D721Med (cell line): ENCODE results near the gene EGFR.

Source experiments
- DNase-seq: peaks from one replicate; pipeline ENCODE4 v3.0.0; 2011; ENCODE audit warnings: low spot score; ENCODE audit not compliant: insufficient read length
- FAIRE-seq: peaks from 2 replicates; lab custom pipeline; 2011; peaks lifted over from hg19 to GRCh38; lab: Jason Lieb, UNC
- CTCF ChIP-seq: IDR thresholded peaks from 2 replicates; pipeline ENCODE4 v1.5.1; 2012; ENCODE audit warnings: mild to moderate bottlenecking, control low read depth; ENCODE audit not compliant: insufficient read depth; ENCODE audit errors: missing control alignments

The EGFR gene

DNA sequence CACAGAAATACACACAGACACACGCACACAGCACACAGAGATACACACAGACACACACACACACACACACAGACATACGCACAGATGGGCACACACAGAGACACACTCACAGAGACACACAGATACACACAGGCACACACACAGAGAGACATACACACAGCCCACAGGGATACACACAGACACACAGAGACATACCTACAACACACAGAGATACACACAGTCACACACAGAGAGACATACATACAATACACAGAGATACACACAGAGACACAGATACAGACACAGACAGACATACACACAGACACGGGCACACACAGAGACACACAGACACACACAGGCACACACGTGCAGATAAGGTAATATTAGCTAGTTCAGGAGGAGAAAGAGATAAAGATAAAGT lies 76.9 kb downstream of the EGFR start:
- no peak for TF ChIP-seq CTCF
- no peak for FAIRE-seq
- DNase-seq: no peak

GRCh38 chr7:55096323-55096722 lies 77.5 kb downstream of the EGFR start:
- no peak for FAIRE-seq
- TF ChIP-seq CTCF: no peak
- DNase-seq: no peak

GRCh38 chr7:55097100-55097499 lies 78.3 kb downstream of the EGFR start:
- DNase-seq: no peak
- FAIRE-seq: no peak
- no peak for TF ChIP-seq CTCF

DNA sequence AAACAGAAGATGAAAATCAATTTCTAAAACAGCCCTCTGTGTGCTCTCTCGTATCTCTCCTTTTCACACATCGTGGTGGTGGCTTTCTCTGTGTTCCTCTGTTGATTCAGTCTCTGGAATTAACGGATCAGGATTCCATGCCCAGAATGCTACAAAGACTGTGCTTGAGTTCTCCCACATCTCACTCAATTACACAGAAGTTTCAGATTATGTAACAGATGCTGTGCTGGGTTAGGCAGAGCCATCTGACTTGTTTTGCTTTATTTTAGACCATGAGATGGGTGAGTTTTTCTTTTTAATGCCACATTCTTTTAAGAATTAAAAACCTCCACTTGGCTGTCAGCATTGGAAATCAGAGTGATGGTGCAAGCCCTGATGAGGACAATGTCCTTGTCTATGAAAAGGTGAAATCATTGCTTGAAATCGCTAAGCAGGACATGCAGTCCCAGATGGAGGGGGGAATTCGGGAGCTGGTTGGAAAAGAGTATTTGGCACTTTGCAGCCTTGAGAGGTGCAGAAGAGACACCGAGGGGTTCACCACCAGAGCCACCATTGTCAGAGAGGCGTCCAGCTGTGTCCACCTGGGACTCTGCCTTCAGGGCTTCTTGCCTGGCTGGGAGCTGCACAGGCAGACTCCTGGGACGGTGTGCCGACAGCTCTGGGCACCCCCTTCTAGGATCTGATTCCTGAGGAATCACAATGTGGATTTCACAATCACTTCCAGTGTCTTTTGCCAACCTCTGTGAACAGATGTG lies 80.4 kb downstream of the EGFR start:
- FAIRE-seq (no peak), DNase-seq (no peak)
- no peak for TF ChIP-seq CTCF

DNA sequence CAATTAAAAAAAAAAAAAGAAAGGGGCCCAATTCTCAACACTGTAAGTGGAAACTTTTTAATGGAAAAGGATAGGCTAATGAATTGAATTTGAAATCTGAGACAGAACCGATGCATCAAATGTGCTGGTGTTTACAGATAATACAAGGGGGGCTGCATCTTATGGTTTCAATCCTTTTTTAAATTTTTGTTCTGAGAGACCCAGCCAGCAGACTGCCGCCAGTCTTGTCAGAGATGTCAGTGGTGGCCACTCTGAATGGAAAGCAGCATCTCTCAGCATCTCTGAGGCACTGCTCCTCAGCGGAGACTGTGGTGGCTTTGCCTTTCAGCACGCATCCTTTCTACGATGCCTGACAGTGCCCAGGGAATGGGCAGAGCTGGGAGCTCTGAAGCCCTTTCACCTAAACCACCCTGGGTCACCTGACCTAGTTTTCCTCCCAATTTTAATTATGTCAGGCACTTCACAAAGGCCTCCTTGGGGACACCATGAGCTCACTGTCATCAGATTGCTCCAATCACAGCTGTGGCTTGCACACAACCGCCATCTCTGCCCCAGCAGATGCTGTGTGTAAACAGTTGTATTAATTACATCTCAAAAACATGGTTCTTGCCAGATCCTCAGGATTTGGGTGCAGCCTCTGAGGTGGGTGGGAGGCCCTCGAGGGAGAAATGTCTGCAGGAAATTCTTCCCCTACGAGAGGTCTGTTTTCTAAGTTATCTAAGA lies 81.2 kb downstream of the EGFR start:
- no peak for TF ChIP-seq CTCF
- FAIRE-seq: no peak
- DNase-seq: no peak

- DNase-seq (no peak), FAIRE-seq (no peak)
- TF ChIP-seq CTCF: no peak
Observed at GRCh38 chr7:55100544-55101327, 81.9 kb downstream of the EGFR start.

DNA sequence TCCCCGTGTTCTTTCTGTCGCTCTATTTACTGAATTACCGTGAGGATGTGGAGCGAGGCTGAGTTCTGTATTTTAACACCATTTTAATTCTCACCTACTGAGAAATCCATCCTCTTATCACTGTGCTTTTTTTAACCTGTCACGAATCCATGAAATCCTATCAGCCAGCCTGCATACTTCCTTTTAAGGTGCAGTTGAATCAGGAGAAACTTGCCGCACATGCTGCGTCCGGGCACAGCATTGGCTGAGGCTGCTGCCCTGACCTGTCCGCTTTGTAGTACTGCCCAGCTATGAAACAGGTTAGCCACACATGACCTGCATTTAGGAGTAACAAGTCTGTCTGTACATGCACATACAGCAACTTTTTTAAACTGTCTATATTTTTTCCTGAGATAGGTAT lies 82.5 kb downstream of the EGFR start:
- TF ChIP-seq CTCF: no peak
- DNase-seq (no peak), FAIRE-seq (no peak)
